HepG2 (cell line): ENCODE measurements around the gene ZFHX3. TPM values are rescaled to one million over a fixed set of nuclear protein-coding genes. Genes with fewer than 3 reads are reported as not detected.
A peak's percentile ranks its signal among the peaks of the same experiment; 100 is the strongest.

Experiments used
- ARHGAP35 ChIP-seq: sonication (generic); formaldehyde crosslinking; IDR thresholded peaks from 2 replicates; pipeline ENCODE4 v1.9.0; 2022; ENCODE audit warnings: mild to moderate bottlenecking, inconsistent platforms, moderate library complexity, missing genetic modification reagents, borderline replicate concordance
- CEBPZ ChIP-seq: IDR thresholded peaks from 2 replicates; pipeline ENCODE4 v1.6.1; 2012; ENCODE audit warnings: low read length, improper control_type of control experiment
- CHCHD3 ChIP-seq: sonication (generic); formaldehyde crosslinking; IDR thresholded peaks from 2 replicates; pipeline ENCODE4 v1.8.0; 2022; ENCODE audit warnings: mild to moderate bottlenecking, missing genetic modification reagents, moderate library complexity
- ELF1 ChIP-seq: sonication (generic); formaldehyde crosslinking; IDR thresholded peaks from 2 replicates; pipeline ENCODE4 v1.4.0; 2020; ENCODE audit warnings: missing genetic modification reagents
- HNRNPLL ChIP-seq: fragments of 200-400 bp; formaldehyde crosslinking; IDR thresholded peaks from 2 replicates; pipeline ENCODE4 v1.6.1; 2017; ENCODE audit warnings: mild to moderate bottlenecking, low read depth, low read length; ENCODE audit not compliant: poor library complexity, severe bottlenecking
- KDM5A ChIP-seq: fragments of 200-600 bp; sonication (generic); IDR thresholded peaks from 2 replicates; pipeline ENCODE4 v1.7.0; 2018; ENCODE audit warnings: antibody characterized with exemption, mild to moderate bottlenecking, low read length, borderline replicate concordance
- KLF13 ChIP-seq: sonication (generic); formaldehyde crosslinking; IDR thresholded peaks from 2 replicates; pipeline ENCODE4 v1.4.0; 2020; ENCODE audit warnings: mild to moderate bottlenecking, missing genetic modification reagents
- PAXIP1 ChIP-seq: sonication (generic); formaldehyde crosslinking; conservative IDR thresholded peaks from 2 replicates; pipeline ENCODE4 v1.4.0; 2020; ENCODE audit warnings: mild to moderate bottlenecking, missing genetic modification reagents, moderate library complexity
- PHF21A ChIP-seq: sonication (generic); formaldehyde crosslinking; IDR thresholded peaks from 2 replicates; pipeline ENCODE4 v1.5.0; 2020; ENCODE audit warnings: mild to moderate bottlenecking, missing genetic modification reagents
- SIN3A ChIP-seq: IDR thresholded peaks from 2 replicates; pipeline ENCODE4 v1.6.1; 2011; ENCODE audit warnings: low read depth, mild to moderate bottlenecking, control low read depth, low read length, borderline replicate concordance
- ZFP36L1 ChIP-seq: sonication (generic); formaldehyde crosslinking; IDR thresholded peaks from 2 replicates; pipeline ENCODE4 v1.8.0; 2022; ENCODE audit warnings: mild to moderate bottlenecking, missing genetic modification reagents, moderate library complexity
- ZNF260 ChIP-seq: sonication (generic); formaldehyde crosslinking; IDR thresholded peaks from 2 replicates; pipeline ENCODE4 v1.4.0; 2020; ENCODE audit warnings: missing genetic modification reagents, low read depth, mild to moderate bottlenecking, borderline replicate concordance
- polyA plus RNA-seq, 8 experiments: library from polyadenylated mRNA; depleted of rRNA in 3 of 8; stranded (reverse) in 7 of 8; unstranded in 1 of 8; fragments of >200 nt; fragmentation: Illumina TruSeq in 4 of 8; extraction: Trizol in 4 of 8; gene quantifications; 2 replicates each; pipeline versions ENCODE4 v1.2.1 to v1.2.3, GENCODE V29; 2011 to 2016; ENCODE audit warnings: low read depth in 4 of 8, missing spikeins in 1 of 8, mixed read lengths in 1 of 8; ENCODE audit not compliant: insufficient read depth in 1 of 8
- total RNA-seq, 5 experiments: library from RNA; depleted of rRNA; stranded (reverse); fragments of >200 nt; fragmentation: Illumina TruSeq; extraction: Trizol; gene quantifications; 2 replicates each; pipeline ENCODE4 v1.2.3, GENCODE V29; 2016; ENCODE audit warnings: low read depth in 1 of 5
- TF ChIP-seq, protein P1 (sequence below): sonication (generic); formaldehyde crosslinking; IDR thresholded peaks from 2 replicates; pipeline ENCODE4 v1.4.0; 2020; ENCODE audit warnings: missing genetic modification reagents
- TF ChIP-seq, protein P2 (sequence below): sonication (generic); formaldehyde crosslinking; IDR thresholded peaks from 2 replicates; pipeline ENCODE4; 2020; ENCODE audit warnings: missing genetic modification reagents, mild to moderate bottlenecking, borderline replicate concordance

The ZFHX3 gene
- total and polyA plus RNA-seq, 2 of the 13 experiments (the other 11 are each of a cell fraction or from before 2014, with no cell fraction given) = 5.0 to 6.0 TPM

DNA sequence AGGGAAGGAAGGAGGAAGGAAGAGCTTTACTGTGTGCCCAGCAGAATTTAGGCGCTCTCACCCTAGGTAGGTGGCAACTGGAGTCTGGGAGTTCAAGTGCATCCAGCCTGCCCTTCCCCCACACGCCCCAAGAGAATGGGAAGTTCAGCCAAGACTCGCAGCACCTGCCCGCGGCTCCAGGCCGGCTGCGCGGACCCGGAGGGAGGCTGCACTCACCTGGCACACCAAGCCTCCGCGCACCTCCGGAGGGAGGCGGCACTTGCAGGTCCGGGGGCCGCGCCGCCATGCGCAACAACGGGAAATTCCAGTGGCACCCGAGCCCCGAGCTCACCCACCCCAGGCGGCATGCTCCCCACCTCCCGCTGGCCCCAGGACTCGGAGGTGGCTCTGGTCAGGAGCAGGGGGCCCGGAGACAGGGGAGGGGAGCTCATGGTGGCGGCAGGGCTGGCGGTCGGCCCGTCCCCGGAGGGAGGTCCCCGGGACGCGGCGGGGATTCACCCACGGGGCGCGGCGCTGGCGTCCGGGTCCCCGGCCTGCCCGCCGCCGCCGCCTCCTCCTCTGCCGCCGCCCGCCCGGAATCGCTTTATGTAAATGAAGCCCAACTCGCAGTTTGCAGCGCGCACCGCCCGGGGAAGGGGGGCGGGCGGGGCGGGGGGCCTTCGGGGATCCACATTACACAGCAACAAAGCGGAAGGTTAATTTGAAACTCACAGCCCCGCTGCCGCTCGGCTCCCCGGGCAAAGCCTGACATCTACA is at the start of gene ZFHX3 (continued):
- TF ChIP-seq KLF13 (CRISPR knock-in tag) (peak; percentile 93; the same call in 1 of the 2 replicates), KDM5A (no peak), ZNF260 (CRISPR knock-in tag) (0 out of 2 replicates have a peak, but pooled peaks have one; percentile 36), CHCHD3 (CRISPR knock-in tag) (0 out of 2 replicates have a peak, but pooled peaks have one; percentile 29), PAXIP1 (CRISPR knock-in tag) (peak; percentile 51; the same call in 1 of the 2 replicates), ARHGAP35 (CRISPR knock-in tag) (no peak; the same call in 1 of the 2 replicates), ELF1 (no peak; the same call in 1 of the 2 replicates), CEBPZ (no peak), ZFP36L1 (CRISPR knock-in tag) (0 out of 2 replicates have a peak, but pooled peaks have one; percentile 19), SIN3A (peak; percentile 29; the same call in 1 of the 2 replicates), PHF21A (peak; percentile 60; the same call in 1 of the 2 replicates), HNRNPLL (peak; percentile 59)
- TF ChIP-seq, protein P1, sequence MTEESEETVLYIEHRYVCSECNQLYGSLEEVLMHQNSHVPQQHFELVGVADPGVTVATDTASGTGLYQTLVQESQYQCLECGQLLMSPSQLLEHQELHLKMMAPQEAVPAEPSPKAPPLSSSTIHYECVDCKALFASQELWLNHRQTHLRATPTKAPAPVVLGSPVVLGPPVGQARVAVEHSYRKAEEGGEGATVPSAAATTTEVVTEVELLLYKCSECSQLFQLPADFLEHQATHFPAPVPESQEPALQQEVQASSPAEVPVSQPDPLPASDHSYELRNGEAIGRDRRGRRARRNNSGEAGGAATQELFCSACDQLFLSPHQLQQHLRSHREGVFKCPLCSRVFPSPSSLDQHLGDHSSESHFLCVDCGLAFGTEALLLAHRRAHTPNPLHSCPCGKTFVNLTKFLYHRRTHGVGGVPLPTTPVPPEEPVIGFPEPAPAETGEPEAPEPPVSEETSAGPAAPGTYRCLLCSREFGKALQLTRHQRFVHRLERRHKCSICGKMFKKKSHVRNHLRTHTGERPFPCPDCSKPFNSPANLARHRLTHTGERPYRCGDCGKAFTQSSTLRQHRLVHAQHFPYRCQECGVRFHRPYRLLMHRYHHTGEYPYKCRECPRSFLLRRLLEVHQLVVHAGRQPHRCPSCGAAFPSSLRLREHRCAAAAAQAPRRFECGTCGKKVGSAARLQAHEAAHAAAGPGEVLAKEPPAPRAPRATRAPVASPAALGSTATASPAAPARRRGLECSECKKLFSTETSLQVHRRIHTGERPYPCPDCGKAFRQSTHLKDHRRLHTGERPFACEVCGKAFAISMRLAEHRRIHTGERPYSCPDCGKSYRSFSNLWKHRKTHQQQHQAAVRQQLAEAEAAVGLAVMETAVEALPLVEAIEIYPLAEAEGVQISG = peak; percentile 75
- TF ChIP-seq, protein P2, sequence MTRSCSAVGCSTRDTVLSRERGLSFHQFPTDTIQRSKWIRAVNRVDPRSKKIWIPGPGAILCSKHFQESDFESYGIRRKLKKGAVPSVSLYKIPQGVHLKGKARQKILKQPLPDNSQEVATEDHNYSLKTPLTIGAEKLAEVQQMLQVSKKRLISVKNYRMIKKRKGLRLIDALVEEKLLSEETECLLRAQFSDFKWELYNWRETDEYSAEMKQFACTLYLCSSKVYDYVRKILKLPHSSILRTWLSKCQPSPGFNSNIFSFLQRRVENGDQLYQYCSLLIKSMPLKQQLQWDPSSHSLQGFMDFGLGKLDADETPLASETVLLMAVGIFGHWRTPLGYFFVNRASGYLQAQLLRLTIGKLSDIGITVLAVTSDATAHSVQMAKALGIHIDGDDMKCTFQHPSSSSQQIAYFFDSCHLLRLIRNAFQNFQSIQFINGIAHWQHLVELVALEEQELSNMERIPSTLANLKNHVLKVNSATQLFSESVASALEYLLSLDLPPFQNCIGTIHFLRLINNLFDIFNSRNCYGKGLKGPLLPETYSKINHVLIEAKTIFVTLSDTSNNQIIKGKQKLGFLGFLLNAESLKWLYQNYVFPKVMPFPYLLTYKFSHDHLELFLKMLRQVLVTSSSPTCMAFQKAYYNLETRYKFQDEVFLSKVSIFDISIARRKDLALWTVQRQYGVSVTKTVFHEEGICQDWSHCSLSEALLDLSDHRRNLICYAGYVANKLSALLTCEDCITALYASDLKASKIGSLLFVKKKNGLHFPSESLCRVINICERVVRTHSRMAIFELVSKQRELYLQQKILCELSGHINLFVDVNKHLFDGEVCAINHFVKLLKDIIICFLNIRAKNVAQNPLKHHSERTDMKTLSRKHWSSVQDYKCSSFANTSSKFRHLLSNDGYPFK (CRISPR knock-in tag) = peak; percentile 80
